Thyroid gland (tissue), 4 donors: Measurements from ENCODE around the gene DOCK1.

Experiments
- CTCF ChIP-seq, 6 experiments: fragments of 200-600 bp in 3 of 6; fragments of 450-650 bp in 3 of 6; sonication (generic) in 3 of 6; IDR thresholded peaks; one replicate each; pipeline ENCODE4 v1.5.1; 2016 to 2019; ENCODE audit warnings: antibody characterized with exemption in 6 of 6, mild to moderate bottlenecking in 2 of 6, inconsistent platforms in 1 of 6, moderate library complexity in 1 of 6
- POLR2A ChIP-seq, 2 donors: fragments of 450-650 bp; IDR thresholded peaks; one replicate each; pipeline ENCODE4 v1.6.1; 2017; ENCODE audit warnings: antibody characterized with exemption in 2 of 2, mild to moderate bottlenecking in 2 of 2, moderate library complexity in 1 of 2

- TF ChIP-seq CTCF (IDR thresholded peaks at IDR 0.05) (no peak), POLR2A (IDR thresholded peaks at IDR 0.05) (no peak)
Measured at GRCh38 chr10:127472976-127473375, 567.7 kb downstream of the DOCK1 start.
